Fibroblast of skin of scalp (primary cell): Measurements from ENCODE around the gene PPP1R14C.
A peak's percentile ranks its signal among the peaks of the same experiment; 100 is the strongest.

Experiments
- DNase-seq: peaks from one replicate; pipeline ENCODE4 v3.0.0-alpha.2; 2013

Gene PPP1R14C

GRCh38 chr6:150196942-150197745 is 54.3 kb downstream of the PPP1R14C start:
- no peak for DNase-seq

DNA sequence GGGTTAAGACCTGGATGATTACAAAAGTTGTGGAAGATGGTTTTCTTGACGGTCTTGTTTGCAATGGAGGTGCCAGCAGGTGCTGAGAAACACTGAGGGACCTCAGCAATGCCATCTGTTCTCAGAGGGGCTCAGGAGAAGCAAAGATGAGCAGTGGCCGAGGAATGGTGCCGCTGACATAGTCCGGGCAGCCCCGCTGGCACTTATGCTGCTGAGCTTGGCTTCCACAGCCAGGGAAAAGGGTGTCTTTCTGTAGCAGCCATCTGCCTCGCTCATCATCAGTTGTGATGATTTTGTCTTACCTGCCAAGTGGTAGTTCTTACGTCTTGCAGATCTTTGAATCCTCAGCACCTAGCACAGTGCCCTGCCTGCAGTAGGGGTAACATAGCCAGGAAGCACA is 55.7 kb downstream of the PPP1R14C start:
- no peak for DNase-seq

DNA sequence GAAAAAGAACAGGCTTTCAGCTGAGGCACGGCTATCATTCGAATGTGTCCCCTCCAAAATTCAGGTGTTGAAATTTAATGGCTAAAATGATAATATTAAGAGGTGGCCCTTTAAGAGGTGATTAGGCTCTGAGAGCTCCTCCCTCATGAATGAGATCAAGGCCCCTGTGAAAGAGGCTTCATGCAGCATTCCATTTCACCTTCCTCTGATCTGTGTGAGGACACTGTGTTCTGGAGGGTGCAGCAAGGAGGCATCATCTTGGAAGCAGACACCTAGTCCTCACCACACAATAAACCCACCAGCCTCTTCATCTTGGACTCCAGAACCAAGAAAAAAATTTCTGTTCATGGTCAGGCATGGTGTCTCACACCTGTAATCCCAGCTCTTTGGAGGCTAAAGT is 56.4 kb downstream of the PPP1R14C start:
- DNase-seq: no peak

GRCh38 chr6:150200428-150201100 is 57.7 kb downstream of the PPP1R14C start:
- DNase-seq: no peak

DNA sequence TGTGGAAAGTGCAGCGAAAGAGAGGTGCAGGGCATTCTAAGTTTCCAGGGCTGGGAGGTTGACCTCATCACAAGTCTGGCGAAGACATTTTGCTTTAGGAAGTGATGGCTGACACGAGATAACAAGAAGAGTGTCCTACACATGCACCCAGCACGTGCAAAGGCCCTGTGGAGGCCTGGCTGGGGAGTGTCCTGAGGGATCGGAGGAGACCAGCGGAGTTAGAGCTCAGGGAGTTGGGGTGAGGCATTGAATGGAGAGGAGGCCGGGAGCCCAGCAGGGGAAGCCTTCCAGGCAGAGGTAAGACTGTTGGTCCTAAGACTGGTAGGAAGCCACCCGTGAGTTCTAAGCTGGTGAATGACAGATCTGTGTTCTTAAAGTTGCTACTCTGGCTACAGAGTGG is 58.4 kb downstream of the PPP1R14C start:
- no peak for DNase-seq

DNA sequence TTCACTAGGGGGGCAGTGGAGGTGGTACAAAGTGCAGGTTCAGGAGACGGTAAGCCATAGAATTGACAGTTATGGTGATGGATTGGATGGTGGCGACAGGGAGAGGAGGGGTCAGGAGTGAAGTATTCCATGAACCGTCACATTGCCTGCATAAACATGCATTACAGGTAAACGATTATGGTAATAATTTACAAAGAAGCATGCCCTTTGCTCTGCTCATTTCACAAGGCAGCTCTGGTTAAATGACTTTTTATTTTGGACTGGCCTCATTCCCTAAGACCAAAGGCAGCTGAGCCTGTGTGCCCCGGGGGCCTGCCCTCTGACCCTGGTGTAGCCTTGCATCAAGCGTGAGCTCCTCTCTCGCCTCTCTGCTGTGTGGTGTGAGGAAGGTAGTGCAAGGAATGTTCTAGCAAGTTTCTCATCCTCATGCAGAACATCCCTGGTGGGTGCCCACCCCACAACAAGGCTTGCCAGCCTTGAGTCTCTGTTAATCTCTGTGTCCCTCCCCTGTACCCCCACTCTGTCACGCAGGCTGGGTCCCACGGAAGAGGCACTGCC is 59.0 kb downstream of the PPP1R14C start:
- DNase-seq: no peak

DNA sequence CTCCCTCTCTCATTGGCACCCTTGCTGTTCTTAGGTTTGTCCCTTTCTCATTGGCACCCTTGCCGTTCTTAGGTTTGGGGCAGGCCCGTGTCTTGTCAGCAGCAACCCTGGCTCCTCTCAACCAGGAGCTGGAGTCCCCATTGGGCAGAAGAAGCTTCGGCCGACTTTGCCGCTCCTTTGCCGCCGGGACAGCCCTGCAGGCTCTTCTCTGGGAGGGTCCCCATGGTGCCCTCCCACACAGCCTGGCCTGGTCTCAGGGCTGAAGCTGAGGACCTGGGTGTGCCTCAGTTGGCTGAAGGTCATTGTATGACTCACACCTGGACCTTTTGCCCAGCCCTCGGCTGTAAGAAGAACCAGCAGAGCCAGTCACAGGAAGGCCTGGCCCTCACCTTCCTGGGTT is 59.6 kb downstream of the PPP1R14C start:
- DNase-seq: no peak

DNA sequence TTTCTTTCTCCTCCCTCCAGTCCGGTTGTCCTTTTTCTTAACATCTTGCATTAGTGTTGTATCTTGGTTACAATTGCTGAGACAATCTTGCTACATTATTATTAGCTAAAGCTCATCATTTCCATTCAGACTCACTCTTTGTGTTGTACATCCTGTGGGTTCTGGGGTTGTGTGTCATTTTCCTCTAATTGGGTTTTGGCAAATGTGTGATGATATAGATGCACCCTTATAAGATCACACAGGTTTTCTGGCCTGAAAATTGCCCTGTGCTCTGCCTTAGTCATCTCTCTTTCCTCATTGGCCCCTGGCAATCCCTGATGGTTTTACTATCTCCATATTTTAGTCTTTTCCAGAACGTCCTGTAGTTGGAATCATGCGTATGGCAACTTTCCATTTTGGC is 60.1 kb downstream of the PPP1R14C start:
- no peak for DNase-seq

- no peak for DNase-seq
These were observed 60.5 kb downstream of the PPP1R14C start for GRCh38 chr6:150203378-150203777.

- DNase-seq: no peak
These were observed 61.2 kb downstream of the PPP1R14C start for GRCh38 chr6:150203871-150204545.

DNA sequence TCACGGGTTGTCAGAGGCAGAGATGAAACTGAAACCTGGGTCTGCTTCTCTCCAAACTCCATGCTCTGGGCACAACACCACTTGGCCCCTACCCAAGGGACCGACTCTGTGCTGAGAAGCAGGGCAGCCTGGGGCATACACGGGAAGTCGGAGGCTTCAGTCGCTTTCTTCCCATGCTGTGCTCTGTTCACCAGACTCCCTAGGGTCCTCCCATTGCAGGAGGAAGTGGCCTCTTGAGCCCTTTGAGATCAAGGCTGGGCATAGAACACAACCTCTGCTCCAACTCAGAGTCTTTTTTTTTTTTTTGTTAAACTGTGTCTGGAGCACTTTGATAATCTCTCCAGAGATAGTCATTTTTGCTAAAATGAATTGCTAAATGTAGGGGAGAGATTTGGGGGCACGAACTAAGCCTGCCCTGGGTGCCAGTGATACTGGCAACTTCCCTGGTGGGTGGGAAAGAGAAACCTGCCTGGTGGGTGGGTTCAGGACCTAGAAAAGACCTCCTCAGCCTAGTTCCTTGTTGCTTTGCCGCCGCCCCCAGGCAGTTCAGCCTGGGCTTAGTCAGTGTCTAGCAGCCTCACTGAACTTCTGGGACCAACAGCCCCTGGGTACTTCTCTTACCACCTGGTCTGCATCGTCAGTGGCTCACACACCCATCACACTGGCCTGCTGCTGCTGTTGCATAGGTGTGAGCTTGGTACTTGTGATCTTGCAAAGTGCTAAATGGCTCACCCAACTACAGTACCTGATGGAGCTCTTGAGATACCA is 62.0 kb downstream of the PPP1R14C start:
- DNase-seq: no peak

- peak; percentile 91 for DNase-seq
These were observed 65.2 kb downstream of the PPP1R14C start for GRCh38 chr6:150207931-150208570.

- peak; percentile 48 for DNase-seq
These were observed 65.9 kb downstream of the PPP1R14C start for GRCh38 chr6:150208611-150209352.

- no peak for DNase-seq
These were observed 66.6 kb downstream of the PPP1R14C start for GRCh38 chr6:150209415-150209814.

DNA sequence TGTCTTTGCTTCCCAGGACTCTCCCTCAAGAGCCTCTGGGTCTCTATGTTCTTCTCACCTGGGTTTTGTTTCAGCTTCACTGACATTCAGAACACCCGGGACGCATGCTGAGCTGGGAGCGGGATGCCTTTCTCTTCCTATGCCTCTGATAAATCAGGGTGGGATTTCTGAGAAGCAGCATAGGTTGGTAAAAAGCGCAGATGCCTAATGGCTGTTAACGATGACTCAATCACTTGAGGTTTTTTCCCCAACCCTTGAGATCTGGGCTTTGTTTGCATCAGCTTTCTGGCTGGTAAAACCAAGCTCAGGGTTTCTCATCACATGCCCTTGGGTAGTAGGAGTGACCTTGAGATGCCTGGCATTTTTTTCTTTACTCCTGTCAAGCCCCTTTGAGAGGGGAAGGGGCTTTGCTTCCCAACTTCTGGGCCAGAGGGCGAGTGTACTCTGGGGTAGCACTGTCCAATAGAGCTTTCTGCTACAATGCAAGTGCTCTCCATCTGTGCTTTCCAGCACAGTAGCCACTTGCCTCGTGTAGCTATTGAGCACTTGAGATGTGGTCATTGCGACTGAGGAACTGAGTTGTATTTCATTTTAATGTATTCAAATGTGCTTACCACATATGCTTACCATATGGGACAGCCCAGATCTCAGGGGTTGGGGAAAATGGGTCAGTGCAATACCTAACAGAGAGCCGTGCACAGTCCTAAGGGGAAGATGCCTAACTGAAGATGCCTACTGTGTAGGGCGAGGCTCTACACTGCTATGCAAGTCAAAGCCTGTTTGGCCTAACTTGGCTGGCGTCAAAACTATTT is 69.1 kb downstream of the PPP1R14C start:
- peak; percentile 47 for DNase-seq

GRCh38 chr6:150212778-150213177 is 69.9 kb downstream of the PPP1R14C start:
- no peak for DNase-seq

- no peak for DNase-seq
These were observed 70.5 kb downstream of the PPP1R14C start for GRCh38 chr6:150213301-150213700.

- no peak for DNase-seq
These were observed 71.5 kb downstream of the PPP1R14C start for GRCh38 chr6:150214310-150214709.

DNA sequence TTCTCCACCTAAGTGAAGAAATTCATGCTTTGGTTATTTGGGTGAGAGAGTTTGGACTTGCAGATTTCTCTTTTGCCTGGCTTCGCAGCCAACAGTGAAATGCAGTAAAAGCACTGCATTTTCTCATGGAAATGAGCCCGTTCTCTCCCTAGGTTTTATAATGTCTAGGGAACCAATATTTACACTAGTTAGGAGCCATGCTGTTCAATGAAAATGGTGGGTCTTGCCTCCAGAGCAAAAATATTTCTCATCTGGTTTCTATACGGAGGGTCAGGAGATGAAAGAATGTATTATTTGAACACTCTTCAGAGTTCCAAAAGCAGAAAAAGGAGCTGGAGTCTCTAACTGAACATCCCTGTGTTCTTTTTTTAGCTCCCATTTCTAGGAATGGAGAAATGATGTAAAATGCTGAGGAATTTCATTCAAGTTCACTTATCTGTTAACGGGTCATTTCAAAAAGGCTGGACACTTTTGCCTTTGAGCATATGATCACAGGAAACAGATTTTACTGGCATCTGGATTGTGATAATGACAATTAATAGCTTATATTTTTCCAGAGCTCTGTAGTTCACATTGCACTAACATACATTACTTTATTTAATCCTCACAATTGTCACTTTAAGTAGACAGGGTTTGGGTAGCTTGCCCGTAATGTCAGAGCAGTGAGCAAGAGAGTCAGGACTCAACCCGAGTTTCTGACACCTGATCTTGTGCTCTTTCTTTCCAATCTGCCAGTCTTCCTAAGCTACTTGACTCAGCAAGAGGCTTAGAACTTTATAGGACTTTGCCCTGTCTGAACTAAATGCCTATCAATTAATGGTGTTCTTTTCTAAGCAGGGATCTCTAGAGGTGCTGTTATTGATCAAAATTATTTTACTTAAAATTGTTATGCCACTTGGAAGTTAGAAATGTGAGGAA is 78.0 kb downstream of the PPP1R14C start:
- no peak for DNase-seq
